Measurements from ENCODE around the gene MEGF6.

The MEGF6 gene

DNA sequence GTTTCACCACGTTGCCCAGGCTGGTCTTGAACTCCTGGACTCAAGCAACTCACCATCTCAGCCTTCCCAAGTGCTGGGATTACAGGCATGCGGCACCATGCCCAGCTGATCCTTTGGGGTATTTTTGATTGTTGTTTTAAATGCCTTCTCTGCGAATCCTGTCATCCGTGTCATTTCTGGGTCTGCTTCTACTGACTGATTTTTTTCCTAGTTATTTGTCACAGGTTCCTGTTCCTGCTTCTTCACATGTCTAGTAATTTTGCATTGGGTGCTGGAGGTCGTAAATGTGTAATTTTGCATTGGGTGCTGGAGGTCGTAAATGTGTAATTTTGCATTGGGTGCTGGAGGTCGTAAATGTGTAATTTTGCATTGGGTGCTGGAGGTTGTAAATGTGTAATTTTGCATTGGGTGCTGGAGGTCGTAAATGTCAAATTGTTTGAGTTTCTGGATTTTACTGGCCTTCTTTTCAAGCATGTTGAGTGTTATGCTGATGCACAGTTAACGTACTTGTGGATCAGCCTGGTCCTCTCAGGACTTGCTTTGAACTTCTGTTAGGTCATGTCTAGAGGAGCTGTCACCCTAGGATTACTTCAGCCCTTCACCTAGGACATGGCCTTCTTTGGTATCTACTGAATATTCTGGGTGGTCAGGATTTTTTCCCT, 161.0 kb downstream of the MEGF6 start:
- Mint-ChIP-seq H3K36me3 (ENCODE audit: low read depth) (no peaks in the 10 kb centered on the region), H3K4me1 (peaks cover 3% of the 10 kb centered on the region), H3K27me3 (peaks cover 18% of the 10 kb centered on the region), H3K27ac (no peak overlapping the region), H3K9me3 (peaks cover 11% of the 10 kb centered on the region), H3K4me3 (no peak overlapping the region)
- DNase-seq (no peak), ATAC-seq (no peak)

DNA sequence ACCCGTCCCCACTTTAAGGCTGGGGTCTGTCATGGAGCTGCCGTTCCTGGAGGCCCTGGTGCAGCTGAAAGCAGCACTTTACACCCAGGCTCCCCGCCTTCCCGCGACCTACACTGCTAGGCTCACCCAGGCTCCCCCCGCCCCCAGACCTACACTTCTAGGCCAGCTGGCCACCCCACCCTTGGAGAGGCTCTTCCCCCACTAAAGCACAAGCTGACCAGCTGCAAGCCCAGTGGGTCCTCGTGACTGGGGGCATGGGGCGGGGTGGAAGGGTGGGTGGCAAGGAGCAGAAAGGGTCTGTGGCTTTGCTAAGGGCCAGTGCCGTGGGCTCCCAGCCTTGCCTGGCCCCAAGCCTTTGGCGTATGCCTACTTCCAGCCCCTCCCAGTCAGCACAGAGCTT, 166.6 kb downstream of the MEGF6 start:
- Mint-ChIP-seq H3K9me3 (peaks cover 11% of the 10 kb centered on the region), H3K4me1 (no peaks in the 10 kb centered on the region), H3K36me3 (ENCODE audit: low read depth) (no peaks in the 10 kb centered on the region), H3K4me3 (no peak overlapping the region), H3K27ac (no peak overlapping the region), H3K27me3 (peaks cover 10% of the 10 kb centered on the region)
- DNase-seq (no peak), ATAC-seq (no peak)

- Mint-ChIP-seq H3K27ac (no peak overlapping the region), H3K27me3 (peaks cover 7% of the 10 kb centered on the region), H3K9me3 (peaks cover 11% of the 10 kb centered on the region), H3K36me3 (ENCODE audit: low read depth) (no peaks in the 10 kb centered on the region), H3K4me3 (no peak overlapping the region), H3K4me1 (no peaks in the 10 kb centered on the region)
- no peak for ATAC-seq
- no peak for DNase-seq
These were observed 167.0 kb downstream of the MEGF6 start for GRCh38 chr1:3444298-3444697.

DNA sequence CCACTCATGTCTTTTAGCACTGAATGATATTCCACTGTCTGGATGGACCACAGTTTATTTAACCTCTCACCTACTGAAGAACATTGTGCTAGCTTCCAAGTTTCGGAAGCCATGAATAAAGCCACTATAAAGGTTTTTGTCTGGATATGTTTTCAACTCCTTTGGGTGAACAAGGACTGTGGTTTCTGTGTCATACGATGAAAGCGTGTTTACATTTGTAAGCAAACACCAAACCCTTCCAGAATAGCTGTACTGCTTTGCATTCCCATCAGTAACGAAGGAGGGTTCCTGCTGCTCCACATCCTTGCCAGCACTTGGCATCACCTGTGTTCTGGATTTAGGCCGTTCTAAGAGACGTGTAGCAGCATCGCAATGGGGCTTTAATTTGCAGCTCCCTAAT, 167.5 kb downstream of the MEGF6 start:
- ATAC-seq (no peak), DNase-seq (no peak)
- Mint-ChIP-seq H3K27ac (no peak overlapping the region), H3K4me3 (no peak overlapping the region), H3K9me3 (peaks cover 11% of the 10 kb centered on the region), H3K36me3 (ENCODE audit: low read depth) (no peaks in the 10 kb centered on the region), H3K27me3 (peaks cover 4% of the 10 kb centered on the region), H3K4me1 (no peaks in the 10 kb centered on the region)

DNA sequence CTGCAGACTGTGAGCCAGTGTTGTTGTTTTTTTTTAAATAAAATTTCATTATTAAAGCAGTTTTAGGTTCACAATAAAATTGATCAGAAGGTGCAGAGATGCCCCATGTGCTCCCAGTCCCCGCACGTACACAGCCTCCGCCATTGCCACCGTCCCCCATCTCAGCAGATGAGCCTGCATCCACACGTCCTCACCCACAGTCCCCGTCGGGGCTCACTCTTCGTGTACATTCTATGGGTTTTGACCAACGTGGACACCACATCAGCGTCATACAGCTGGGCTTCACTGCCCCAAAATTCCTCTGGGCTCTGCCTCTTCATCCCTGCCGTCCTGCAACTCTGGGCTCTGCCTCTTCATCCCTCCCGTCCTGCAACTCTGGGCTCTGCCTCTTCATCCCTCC, 168.4 kb downstream of the MEGF6 start:
- no peak overlapping the region for H3K27ac Mint-ChIP-seq
- no peak overlapping the region for H3K4me3 Mint-ChIP-seq
- DNase-seq (no peak), ATAC-seq (no peak)
- no peaks in the 10 kb centered on the region for H3K4me1 Mint-ChIP-seq
- H3K27me3 Mint-ChIP-seq, result peaks cover 1% of the 10 kb centered on the region
- H3K9me3 Mint-ChIP-seq, result peaks cover 8% of the 10 kb centered on the region
- no peaks in the 10 kb centered on the region for H3K36me3 Mint-ChIP-seq (ENCODE audit: low read depth)

DNA sequence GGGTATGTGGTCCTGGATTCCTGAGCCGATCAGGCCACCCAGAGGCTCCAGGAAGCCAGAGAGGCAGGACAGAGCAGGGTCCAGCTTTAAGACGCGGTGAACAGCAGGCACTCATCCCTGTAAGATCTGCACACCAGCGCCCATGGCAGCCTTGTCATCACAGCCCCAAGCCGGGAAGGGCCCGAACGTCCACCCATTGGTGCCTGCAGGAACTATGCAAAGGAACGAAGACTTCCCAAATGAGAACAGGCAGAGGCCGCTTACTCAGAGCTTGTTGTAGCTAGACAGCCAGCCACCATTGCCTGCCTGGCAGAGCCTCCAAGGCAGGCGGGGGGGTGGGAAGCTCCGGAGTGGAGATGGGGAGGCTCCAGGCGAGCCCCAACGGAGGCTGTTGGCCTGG, 169.0 kb downstream of the MEGF6 start:
- no peaks in the 10 kb centered on the region for H3K4me1 Mint-ChIP-seq
- no peak overlapping the region for H3K27ac Mint-ChIP-seq

GRCh38 chr1:3441880-3442279, 169.4 kb downstream of the MEGF6 start:
- no peaks in the 10 kb centered on the region for H3K36me3 Mint-ChIP-seq (ENCODE audit: low read depth)
- H3K9me3 Mint-ChIP-seq, result no peaks in the 10 kb centered on the region
- no peak overlapping the region for H3K27ac Mint-ChIP-seq
- no peaks in the 10 kb centered on the region for H3K27me3 Mint-ChIP-seq
- ATAC-seq (no peak), DNase-seq (no peak)
- no peak overlapping the region for H3K4me3 Mint-ChIP-seq
- no peaks in the 10 kb centered on the region for H3K4me1 Mint-ChIP-seq

More for the DNA sequence above, 169.0 kb downstream of the MEGF6 start:
- no peaks in the 10 kb centered on the region for H3K27me3 Mint-ChIP-seq
- no peaks in the 10 kb centered on the region for H3K36me3 Mint-ChIP-seq (ENCODE audit: low read depth)
- ATAC-seq, result no peak
- DNase-seq, result no peak
- no peak overlapping the region for H3K4me3 Mint-ChIP-seq
- H3K9me3 Mint-ChIP-seq, result peaks cover 2% of the 10 kb centered on the region

DNA sequence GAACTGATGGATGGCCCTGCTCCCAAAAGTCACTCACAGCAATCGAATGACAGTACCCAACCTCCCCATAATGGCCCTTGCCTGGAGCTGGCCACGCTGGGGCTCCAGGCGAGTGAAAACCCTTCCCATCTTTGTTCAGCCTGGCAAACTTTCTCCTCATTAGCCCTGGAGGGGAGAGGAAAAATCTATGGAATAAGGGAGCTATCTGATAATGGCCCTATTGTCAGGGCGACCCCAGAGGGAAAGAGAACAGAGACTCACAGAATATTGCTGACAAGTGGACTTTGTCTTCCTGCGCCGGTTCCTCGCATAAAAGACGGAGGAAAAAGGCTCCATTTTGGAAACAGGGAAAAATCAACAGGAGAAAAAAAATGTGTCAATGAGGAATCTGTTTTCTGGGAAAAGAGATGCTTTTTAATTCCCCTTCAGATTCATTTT, 169.9 kb downstream of the MEGF6 start:
- H3K9me3 Mint-ChIP-seq, result no peaks in the 10 kb centered on the region
- no peaks in the 10 kb centered on the region for H3K4me1 Mint-ChIP-seq
- no peaks in the 10 kb centered on the region for H3K36me3 Mint-ChIP-seq (ENCODE audit: low read depth)
- no peak for DNase-seq
- ATAC-seq, result no peak
- no peaks in the 10 kb centered on the region for H3K27me3 Mint-ChIP-seq
- H3K27ac Mint-ChIP-seq, result no peak overlapping the region
- H3K4me3 Mint-ChIP-seq, result no peak overlapping the region

DNA sequence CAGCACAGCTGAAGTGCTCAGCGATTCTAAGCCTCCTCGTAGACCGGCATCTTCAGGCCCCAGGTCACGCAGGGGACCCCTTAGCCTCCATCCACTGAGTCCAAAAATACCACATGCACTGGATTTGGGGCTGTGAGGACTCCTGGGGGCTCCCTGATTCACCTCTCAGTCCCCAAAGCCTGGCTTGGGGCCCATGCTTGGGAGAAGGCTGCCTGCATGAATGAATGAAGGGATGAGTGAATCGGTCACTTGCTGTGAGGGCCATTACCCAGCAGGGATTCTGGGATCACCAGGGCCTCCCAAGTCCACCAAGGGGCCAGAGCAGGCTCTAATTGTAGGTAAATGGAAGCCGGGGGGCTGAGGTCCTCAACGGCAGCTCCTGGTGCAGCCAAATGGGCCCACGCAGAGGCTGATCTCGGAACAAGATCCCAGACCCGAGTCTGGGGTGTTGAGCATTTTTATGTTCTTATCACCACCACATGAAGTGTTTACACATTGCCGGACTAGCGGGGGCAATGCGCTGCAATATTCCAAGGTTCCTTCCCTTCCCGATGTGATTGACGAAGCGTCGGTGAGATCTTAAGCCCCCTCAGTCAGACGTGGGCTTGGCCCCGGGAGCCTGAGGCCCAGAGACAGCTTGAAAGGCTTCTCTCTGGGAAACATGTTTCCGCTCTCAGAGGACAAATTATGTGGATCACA, 170.4 kb downstream of the MEGF6 start:
- H3K4me3 Mint-ChIP-seq, result no peak overlapping the region
- DNase-seq (no peak), ATAC-seq (no peak)
- no peak overlapping the region for H3K27ac Mint-ChIP-seq
- no peaks in the 10 kb centered on the region for H3K4me1 Mint-ChIP-seq
- H3K36me3 Mint-ChIP-seq (ENCODE audit: low read depth), result no peaks in the 10 kb centered on the region
- no peaks in the 10 kb centered on the region for H3K9me3 Mint-ChIP-seq
- H3K27me3 Mint-ChIP-seq, result no peaks in the 10 kb centered on the region

DNA sequence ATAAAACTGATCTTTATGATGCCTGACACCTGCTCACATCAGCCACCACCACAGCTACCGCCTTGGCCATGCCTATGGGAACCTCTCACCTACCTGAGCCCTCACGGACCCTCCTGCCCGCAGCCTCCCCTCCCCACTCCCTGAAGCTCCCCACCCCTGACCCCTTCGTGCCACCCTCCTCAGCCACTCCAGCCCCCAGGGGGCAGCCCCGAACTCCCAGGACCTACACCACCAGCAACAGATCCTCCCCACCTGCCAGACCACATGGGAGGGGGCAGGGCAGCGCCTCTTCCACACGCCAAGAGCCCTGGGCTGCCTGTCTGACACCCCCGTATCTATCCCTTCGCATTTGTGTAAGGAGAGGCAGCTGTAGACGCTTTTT, 171.0 kb downstream of the MEGF6 start:
- no peaks in the 10 kb centered on the region for H3K4me1 Mint-ChIP-seq
- no peak overlapping the region for H3K4me3 Mint-ChIP-seq
- H3K27ac Mint-ChIP-seq, result no peak overlapping the region
- H3K27me3 Mint-ChIP-seq, result no peaks in the 10 kb centered on the region
- H3K9me3 Mint-ChIP-seq, result no peaks in the 10 kb centered on the region
- DNase-seq, result no peak
- no peak for ATAC-seq
- no peaks in the 10 kb centered on the region for H3K36me3 Mint-ChIP-seq (ENCODE audit: low read depth)
